IMR-90 (cell line): ENCODE measurements around the gene SHC1. TPM values are rescaled to one million over a fixed set of nuclear protein-coding genes. Genes with fewer than 3 reads are reported as not detected.

ENCODE experiments used
- ATAC-seq: fragments of 200-7000 bp; cut with Tn5 transposase; 2 replicates; pipeline ENCODE4 v1.9.1; 2020; ENCODE audit warnings: low read depth, mild to moderate bottlenecking, moderate library complexity
- BruUV-seq: library from RNA; stranded (reverse); fragments of 400-500 nt; replicated peaks from 2 replicates; lab custom pipeline; 2021; lab: Mats Ljungman, UMichigan
- CTCF ChIA-PET: fragments of 300-600 bp; formaldehyde crosslinking; extraction: SDS; loops from one replicate; lab custom pipeline; 2021; ENCODE audit warnings: antibody characterized with exemption; lab: Yijun Ruan, JAX
- POLR2A ChIA-PET: fragments of 300-600 bp; sonication (Branson Sonifier 250); formaldehyde crosslinking; loops from one replicate; lab custom pipeline; 2022; ENCODE audit warnings: antibody characterized with exemption; ENCODE audit not compliant: unreplicated experiment; lab: Charles Lee
- DNase-seq: peaks from one replicate; pipeline ENCODE4 v3.0.0; 2013
- H2AFZ ChIP-seq: replicated peaks from 2 replicates; pipeline ENCODE3; 2013; ENCODE audit warnings: low read length, mild to moderate bottlenecking; ENCODE audit not compliant: poor library complexity
- H2AK5ac ChIP-seq: 2 replicates; pipeline ENCODE4 v1.6.1; 2013; ENCODE audit warnings: low read depth, low read length, inconsistent platforms
- H2AK9ac ChIP-seq: replicated peaks from 2 replicates; pipeline ENCODE3; 2013; ENCODE audit warnings: mild to moderate bottlenecking, low read depth, low read length, moderate library complexity; ENCODE audit not compliant: poor library complexity
- H2BK120ac ChIP-seq: 2 replicates; pipeline ENCODE4 v1.6.1; 2013; ENCODE audit warnings: low read depth, low read length, inconsistent platforms
- H2BK15ac ChIP-seq: 3 replicates; pipeline ENCODE4 v1.6.1; 2013; ENCODE audit warnings: low read depth, low read length, inconsistent platforms
- H2BK20ac ChIP-seq: 2 replicates; pipeline ENCODE4 v1.6.1; 2013; ENCODE audit warnings: low read depth, mild to moderate bottlenecking, inconsistent platforms, low read length, moderate library complexity
- H2BK5ac ChIP-seq: 2 replicates; pipeline ENCODE4 v1.6.1; 2013; ENCODE audit warnings: mild to moderate bottlenecking, low read depth, low read length, inconsistent platforms; ENCODE audit not compliant: poor library complexity, severe bottlenecking
- H3K14ac ChIP-seq: replicated peaks from 2 replicates; pipeline ENCODE4 v1.6.1; 2013; ENCODE audit warnings: low read depth, low read length, inconsistent platforms
- H3K18ac ChIP-seq: 2 replicates; pipeline ENCODE4 v1.6.1; 2013; ENCODE audit warnings: low read depth, low read length, control low read depth
- H3K23ac ChIP-seq: 2 replicates; pipeline ENCODE4 v1.6.1; 2013; ENCODE audit warnings: low read depth, low read length, inconsistent platforms
- H3K27ac ChIP-seq: 2 replicates; pipeline ENCODE4 v1.5.1; 2013; ENCODE audit warnings: mild to moderate bottlenecking, control low read depth, low read length; ENCODE audit not compliant: insufficient read depth
- H3K27me3 ChIP-seq: 2 replicates; pipeline ENCODE4 v1.6.1; 2013; ENCODE audit warnings: low read length; ENCODE audit not compliant: control insufficient read depth, insufficient read depth
- H3K36me3 ChIP-seq: 2 replicates; pipeline ENCODE4 v1.6.1; 2013; ENCODE audit warnings: low read length, mixed read lengths; ENCODE audit not compliant: control insufficient read depth, insufficient read depth
- H3K4ac ChIP-seq: 2 replicates; pipeline ENCODE4 v1.6.1; 2013; ENCODE audit warnings: low read depth, low read length, inconsistent platforms
- H3K4me1 ChIP-seq: 2 replicates; pipeline ENCODE4 v1.6.1; 2013; ENCODE audit warnings: low read length, mixed read lengths; ENCODE audit not compliant: control insufficient read depth, insufficient read depth
- H3K4me2 ChIP-seq: 2 replicates; pipeline ENCODE4 v1.6.1; 2013; ENCODE audit warnings: low read depth, mild to moderate bottlenecking, control low read depth, low read length, moderate library complexity
- H3K4me3 ChIP-seq: 2 replicates; pipeline ENCODE4 v1.5.1; 2013; ENCODE audit warnings: low read depth, mild to moderate bottlenecking, control low read depth, low read length, moderate library complexity; ENCODE audit not compliant: insufficient read depth
- H3K56ac ChIP-seq: 2 replicates; pipeline ENCODE4 v1.6.1; 2013; ENCODE audit warnings: low read length, inconsistent platforms; ENCODE audit not compliant: insufficient read depth; ENCODE audit errors: extremely low read depth
- H3K79me1 ChIP-seq, 2 experiments: 2 replicates each; pipeline ENCODE4 v1.6.1; 2013; ENCODE audit warnings: low read length in 2 of 2, inconsistent platforms in 1 of 2, low read depth in 1 of 2
- H3K9ac ChIP-seq: 2 replicates; pipeline ENCODE4 v1.6.1; 2013; ENCODE audit warnings: low read depth, low read length, control low read depth
- H3K9me1 ChIP-seq: 2 replicates; pipeline ENCODE4 v1.6.1; 2013; ENCODE audit warnings: low read length, inconsistent platforms; ENCODE audit not compliant: insufficient read depth
- H3K9me3 ChIP-seq: 2 replicates; pipeline ENCODE4 v1.6.1; 2013; ENCODE audit warnings: low read length; ENCODE audit not compliant: control insufficient read depth, insufficient read depth
- H4K20me1 ChIP-seq: 2 replicates; pipeline ENCODE4 v1.6.1; 2013; ENCODE audit warnings: low read length, inconsistent platforms; ENCODE audit not compliant: insufficient read depth
- H4K5ac ChIP-seq: 2 replicates; pipeline ENCODE4 v1.6.1; 2013; ENCODE audit warnings: mild to moderate bottlenecking, low read depth, low read length, control low read depth
- H4K8ac ChIP-seq, 2 experiments: 2 replicates each; pipeline ENCODE4 v1.6.1; 2013; ENCODE audit warnings: low read depth in 2 of 2, low read length in 2 of 2, control low read depth in 1 of 2, inconsistent platforms in 1 of 2
- H4K91ac ChIP-seq: 2 replicates; pipeline ENCODE4 v1.6.1; 2013; ENCODE audit warnings: low read depth, low read length, inconsistent platforms; ENCODE audit not compliant: insufficient read depth
- BHLHE40 ChIP-seq: fragments of 150-350 bp; IDR thresholded peaks from 2 replicates; pipeline ENCODE4 v1.6.1; 2016; ENCODE audit warnings: mild to moderate bottlenecking, low read depth, low read length
- CHD1 ChIP-seq: IDR thresholded peaks from 2 replicates; pipeline ENCODE4 v1.6.1; 2012; ENCODE audit warnings: low read depth, low read length, improper control_type of control experiment
- ELK1 ChIP-seq: fragments of 150-350 bp; IDR thresholded peaks from 2 replicates; pipeline ENCODE4 v1.6.1; 2016; ENCODE audit warnings: low read depth, mild to moderate bottlenecking, low read length, moderate library complexity, borderline replicate concordance
- FOS ChIP-seq: fragments of 150-350 bp; IDR thresholded peaks from 2 replicates; pipeline ENCODE4 v1.6.1; 2016; ENCODE audit warnings: low read depth, low read length
- MAZ ChIP-seq: IDR thresholded peaks from 2 replicates; pipeline ENCODE4 v1.6.1; 2012; ENCODE audit warnings: low read depth, mild to moderate bottlenecking, low read length, improper control_type of control experiment, moderate library complexity, borderline replicate concordance
- RAD21 ChIP-seq: IDR thresholded peaks from 2 replicates; pipeline ENCODE4 v1.6.1; 2012; ENCODE audit warnings: low read length, improper control_type of control experiment
- SMC3 ChIP-seq: fragments of 150-350 bp; IDR thresholded peaks from 2 replicates; pipeline ENCODE4 v1.6.1; 2016; ENCODE audit warnings: low read depth, mild to moderate bottlenecking, antibody characterized with exemption, low read length, moderate library complexity
- USF2 ChIP-seq: fragments of 150-350 bp; IDR thresholded peaks from 2 replicates; pipeline ENCODE4 v1.6.1; 2017; ENCODE audit warnings: mild to moderate bottlenecking, antibody characterized with exemption, low read length, low read depth
- WGBS, 2 experiments: methylation state at CpG; one replicate each; pipeline versions ENCODE4 v1.1.5 to v1.1.7; 2013; ENCODE audit warnings: missing lambda C conversion rate in 2 of 2; ENCODE audit not compliant: insufficient read length in 1 of 2; ENCODE audit errors: extremely low coverage in 2 of 2; 5-methylcytosine and 5-hydroxymethylcytosine counted together
- dilution Hi-C: fragments of 300-500 bp; cut with HindIII; formaldehyde crosslinking; loops from one replicate; pipeline ENCODE4 v1.14.3; 2018; ENCODE audit warnings: low sequenced_read_pairs; ENCODE audit not compliant: unreplicated experiment
- in situ Hi-C: fragments of 300-500 bp; cut with MboI; formaldehyde crosslinking; loops from 3 replicates; pipeline ENCODE4 v1.14.3; 2019; ENCODE audit warnings: low sequenced_read_pairs, inconsistent platforms, mixed read lengths
- intact Hi-C: fragments of 100-400 bp; cut with micrococcal nuclease; formaldehyde crosslinking; loops from 2 replicates; pipeline ENCODE4 v1.10.0; 2022
- polyA plus RNA-seq, 3 experiments: library from polyadenylated mRNA; depleted of rRNA; stranded (reverse); fragments of >200 nt; gene quantifications; 2 replicates each; pipeline ENCODE4 v1.2.3, GENCODE V29; 2012; ENCODE audit warnings: low replicate concordance in 1 of 3
- total RNA-seq: library from RNA; depleted of rRNA; stranded (reverse); fragments of >200 nt; gene quantifications from 2 replicates; pipeline ENCODE4 v1.2.3, GENCODE V29; 2012

The SHC1 gene
- total and polyA plus RNA-seq, 2 of the 4 experiments (the other 2 are of a cell fraction): 352 to 355 TPM

DNA sequence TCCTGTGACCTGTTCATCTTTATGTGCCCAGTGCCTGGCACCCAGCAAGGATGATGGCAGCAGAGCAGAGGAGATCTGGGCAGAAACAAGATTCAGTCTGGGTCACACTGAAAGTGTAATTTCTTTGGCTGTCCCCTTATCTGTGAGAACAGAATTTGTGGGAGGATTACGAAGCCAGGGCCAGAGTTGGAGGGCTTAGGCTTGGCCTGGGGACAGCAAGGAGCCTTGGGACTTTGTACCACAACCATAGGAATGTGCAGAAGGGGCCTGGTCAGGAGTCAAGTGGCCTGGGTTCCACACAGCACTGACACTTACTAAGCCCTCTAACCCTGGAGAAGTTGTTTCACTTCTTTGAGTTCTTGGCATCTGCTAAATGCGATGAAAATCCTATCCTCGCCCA is 46.9 kb downstream of the SHC1 start:
- no peaks in the 10 kb centered on the region for H3K27me3 ChIP-seq
- in situ Hi-C loops: no loop called here
- CTCF ChIA-PET: no interaction called here

More for the DNA sequence above, 46.9 kb downstream of the SHC1 start:
- Histone ChIP-seq H3K4me1 (no peaks in the 10 kb centered on the region), H3K36me3 (peaks cover 22% of the 10 kb centered on the region), H2AK5ac (no peak overlapping the region), H4K5ac (no peak overlapping the region), H3K4me3 (no peak overlapping the region), H3K14ac (no peak overlapping the region), H4K91ac (no peak overlapping the region), H2AK9ac (no peak overlapping the region), H2BK120ac (no peak overlapping the region), H3K9ac (no peak overlapping the region), H3K4ac (no peak overlapping the region), H2BK20ac (no peak overlapping the region), H3K23ac (no peak overlapping the region), H3K9me1 (no peaks in the 10 kb centered on the region), H3K27ac (no peak overlapping the region), H2BK5ac (no peak overlapping the region), H4K20me1 (no peaks in the 10 kb centered on the region), H3K56ac (no peak overlapping the region), H2AFZ (no peak overlapping the region), H3K9me3 (no peaks in the 10 kb centered on the region), H3K18ac (no peak overlapping the region), H2BK15ac (no peak overlapping the region), H3K4me2 (no peak overlapping the region), H3K79me1 (no peaks in the 10 kb centered on the region), H4K8ac (no peak overlapping the region)
- TF ChIP-seq ELK1: no peak
- TF ChIP-seq USF2: no peak
- TF ChIP-seq FOS: no peak
- no peak for TF ChIP-seq SMC3
- TF ChIP-seq MAZ: no peak
- TF ChIP-seq BHLHE40: no peak
- TF ChIP-seq CHD1: no peak
- no peak for TF ChIP-seq RAD21
- no TSS peak for BruUV-seq
- ATAC-seq: no peak
- POLR2A ChIA-PET: no interaction called here
- intact Hi-C loops: no loop called here
- dilution Hi-C loops: no loop called here
- no peak for DNase-seq
- no CpG with 5 or more reads among the region's 3 CpGs for WGBS, 2 experiments
